Heart left ventricle (tissue), 13 donors: ENCODE results near the gene HS3ST2.

ENCODE experiments used
- POLR2A ChIP-seq, 2 donors: fragments of 450-650 bp; IDR thresholded peaks; one replicate each; pipeline ENCODE4 v1.6.1; 2017; ENCODE audit warnings: antibody characterized with exemption in 2 of 2, mild to moderate bottlenecking in 2 of 2, moderate library complexity in 2 of 2
- TF ChIP-seq, protein P1 (sequence below), 12 donors: fragments of 200-600 bp; sonication (generic) in 4 of 12; IDR thresholded peaks; one replicate each; pipeline versions ENCODE4 v1.5.0 to v1.8.0; 2018 to 2022; ENCODE audit warnings: antibody characterized with exemption in 12 of 12, mild to moderate bottlenecking in 5 of 12
- donor health status: ischemic (EF 13 %, LVEDD 7.1; RV severe dilation, severe dysfunction).
- donor health status: DM: no; HTN: yes; CAD: no.
- donor health status: DM: no; HTN: no; CAD: no.
- donor health status: ischemic (EF 25% LVEDD 6.9; RV normal size, moderate dysfunction).
- donor health status: ischemic (EF 25% LVEDD 5.7; RV mildly dilated, moderate dysfunction).
- donor health status: ischemic (EF 35%, LVEDD 5.7; RV mildly dilated, moderate dysfunction).
- donor health status: nonischemic (EF 11% LVEDD 7.7; RV severe dilation, severe dysfunction).
- donor health status: DM: yes; HTN: yes; CAD: no.
- donor health status: PGD.
- donor health status: ischemic (EF 29% LVEDD 5.4; RV normal size, mild dysfunction).
- donor health status: nonischemic (EF 23%, LVEDD 6.1; RV moderate dilation, normal function).

DNA sequence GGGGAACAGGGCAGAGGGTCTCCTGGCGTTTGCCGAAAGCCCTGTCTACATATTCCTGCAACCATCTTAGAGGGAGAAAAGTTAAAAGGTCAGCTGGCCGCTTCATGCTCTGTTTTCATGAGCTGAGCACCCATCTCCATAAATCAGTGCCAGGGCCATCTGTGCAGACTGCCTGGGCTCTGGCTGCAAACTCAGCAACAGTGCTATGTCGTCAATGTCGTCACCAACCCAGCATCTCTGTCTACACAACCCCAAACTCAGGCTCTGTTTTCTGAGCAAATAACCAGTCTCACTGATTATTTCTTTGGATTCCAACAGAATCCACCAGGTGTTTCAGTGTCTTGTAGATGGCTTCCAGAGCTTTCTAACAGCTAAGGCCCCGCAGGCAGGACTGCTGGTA, 65.0 kb downstream of the HS3ST2 start:
- no peak for TF ChIP-seq POLR2A (IDR thresholded peaks at IDR 0.05)
- TF ChIP-seq, protein P1, sequence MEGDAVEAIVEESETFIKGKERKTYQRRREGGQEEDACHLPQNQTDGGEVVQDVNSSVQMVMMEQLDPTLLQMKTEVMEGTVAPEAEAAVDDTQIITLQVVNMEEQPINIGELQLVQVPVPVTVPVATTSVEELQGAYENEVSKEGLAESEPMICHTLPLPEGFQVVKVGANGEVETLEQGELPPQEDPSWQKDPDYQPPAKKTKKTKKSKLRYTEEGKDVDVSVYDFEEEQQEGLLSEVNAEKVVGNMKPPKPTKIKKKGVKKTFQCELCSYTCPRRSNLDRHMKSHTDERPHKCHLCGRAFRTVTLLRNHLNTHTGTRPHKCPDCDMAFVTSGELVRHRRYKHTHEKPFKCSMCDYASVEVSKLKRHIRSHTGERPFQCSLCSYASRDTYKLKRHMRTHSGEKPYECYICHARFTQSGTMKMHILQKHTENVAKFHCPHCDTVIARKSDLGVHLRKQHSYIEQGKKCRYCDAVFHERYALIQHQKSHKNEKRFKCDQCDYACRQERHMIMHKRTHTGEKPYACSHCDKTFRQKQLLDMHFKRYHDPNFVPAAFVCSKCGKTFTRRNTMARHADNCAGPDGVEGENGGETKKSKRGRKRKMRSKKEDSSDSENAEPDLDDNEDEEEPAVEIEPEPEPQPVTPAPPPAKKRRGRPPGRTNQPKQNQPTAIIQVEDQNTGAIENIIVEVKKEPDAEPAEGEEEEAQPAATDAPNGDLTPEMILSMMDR (IDR thresholded peaks at IDR 0.05), result no peak
